Cardiac fibroblast (primary cell): ENCODE data around the gene BRD3.

Experiments
- DNase-seq, 2 donors: peaks; one replicate each; pipeline versions ENCODE4 v3.0.0 to v3.0.0-alpha.2; 2010; ENCODE audit warnings: low read depth in 2 of 2
- H3K4me3 ChIP-seq, 2 donors: replicated peaks in 1 of 2; 1 replicate in 1 of 2; 2 replicates in 1 of 2; pipeline ENCODE4 v1.5.1; 2011; ENCODE audit warnings: low read depth in 2 of 2, low read length in 2 of 2, mild to moderate bottlenecking in 2 of 2, moderate library complexity in 1 of 2
- CTCF ChIP-seq: IDR thresholded peaks from one replicate; pipeline ENCODE4 v1.5.1; 2011; ENCODE audit warnings: low read depth, mild to moderate bottlenecking, low read length, inconsistent platforms

BRD3 gene

GRCh38 chr9:134029248-134030226 is 38.3 kb downstream of the BRD3 start:
- H3K4me3 ChIP-seq = no peak overlapping the region
- TF ChIP-seq CTCF = no peak
- no peak for DNase-seq

GRCh38 chr9:134028575-134029247 is 39.1 kb downstream of the BRD3 start:
- no peak for TF ChIP-seq CTCF
- no peak overlapping the region for H3K4me3 ChIP-seq
- no peak for DNase-seq

DNA sequence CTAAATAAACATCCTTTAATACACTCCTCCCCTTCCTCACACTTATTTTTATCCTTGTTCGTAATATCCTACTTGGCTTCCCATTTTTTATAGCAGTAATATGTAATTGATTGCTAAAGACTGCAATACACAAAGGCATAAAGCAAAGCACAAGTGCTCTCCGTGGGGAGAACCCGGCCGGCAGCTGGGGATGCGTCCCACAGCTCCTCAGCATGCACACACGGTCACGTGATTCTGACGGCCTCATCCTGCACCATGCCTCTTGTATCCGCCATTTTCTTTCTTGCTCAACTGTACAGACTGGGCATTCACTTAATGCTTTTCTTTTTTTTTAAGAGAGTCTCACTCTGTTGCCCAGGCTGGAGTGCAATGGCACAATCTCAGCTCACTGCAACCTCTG is 39.8 kb downstream of the BRD3 start:
- H3K4me3 ChIP-seq = no peak overlapping the region
- TF ChIP-seq CTCF = no peak
- no peak for DNase-seq

DNA sequence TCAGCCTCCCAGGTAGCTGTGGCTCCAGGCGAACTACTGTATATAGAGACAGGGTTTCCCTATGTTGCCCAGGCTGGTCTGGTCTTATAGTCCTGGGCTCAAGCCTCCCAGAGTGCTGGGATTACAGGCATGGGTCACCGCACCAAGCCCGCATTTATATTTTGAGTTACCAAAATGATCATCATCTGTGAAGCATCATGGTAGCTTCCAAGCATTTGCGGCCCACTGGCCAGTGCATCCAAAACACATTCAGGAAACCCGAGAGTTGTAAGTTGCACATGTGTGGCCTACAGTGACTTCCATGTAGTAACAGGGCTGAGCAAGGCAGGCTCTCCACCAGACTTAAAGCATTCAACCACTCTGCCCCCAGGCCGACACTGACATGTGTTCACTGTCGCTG is 40.3 kb downstream of the BRD3 start:
- DNase-seq = no peak
- no peak overlapping the region for H3K4me3 ChIP-seq
- no peak for TF ChIP-seq CTCF

DNA sequence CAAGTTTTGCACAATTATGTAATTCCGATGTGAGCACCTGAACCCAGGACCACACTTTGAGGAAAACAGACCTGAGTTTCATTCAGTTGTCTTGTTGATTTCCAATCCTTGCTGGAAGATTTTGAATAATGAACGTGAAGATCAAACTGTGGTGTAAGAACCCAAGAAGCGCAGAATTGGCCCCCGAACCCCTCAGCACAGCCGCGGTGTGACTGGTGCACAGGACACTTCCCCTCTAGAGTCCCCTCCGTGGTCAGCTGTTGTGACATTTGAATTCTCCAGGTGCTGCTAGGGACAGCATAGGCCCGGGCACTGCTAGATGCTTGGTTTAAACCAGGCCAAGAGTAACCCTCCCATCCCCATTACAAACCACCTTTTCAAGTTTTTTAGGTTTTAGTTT is 40.8 kb downstream of the BRD3 start:
- no peak overlapping the region for H3K4me3 ChIP-seq
- TF ChIP-seq CTCF = no peak
- DNase-seq = no peak

GRCh38 chr9:134026581-134026980 is 41.2 kb downstream of the BRD3 start:
- H3K4me3 ChIP-seq = no peak overlapping the region
- TF ChIP-seq CTCF = no peak

More at GRCh38 chr9:134026581-134026980, 41.2 kb downstream of the BRD3 start:
- no peak for DNase-seq
